Activated T-cell treated with anti-CD3 and anti-CD28 coated beads for 4 hours (primary cell): ENCODE measurements around the gene SUSD5.
"Not testable (repeated sequence)": the region's sequence is repeated elsewhere in the genome, so short reads cannot be mapped to it uniquely, and the experiment has no call there.

ENCODE experiments used
- DNase-seq: peaks from one replicate; pipeline ENCODE4 v3.0.0-alpha.2; 2020

The SUSD5 gene

GRCh38 chr3:33187368-33187634 lies 31.3 kb downstream of the SUSD5 start:
- DNase-seq = no peak

GRCh38 chr3:33186524-33187367 lies 31.9 kb downstream of the SUSD5 start:
- no peak for DNase-seq

- no peak for DNase-seq
These were observed 33.7 kb downstream of the SUSD5 start for GRCh38 chr3:33184863-33185262.

GRCh38 chr3:33181641-33182040 lies 37.0 kb downstream of the SUSD5 start:
- not testable (repeated sequence) for DNase-seq

GRCh38 chr3:33181229-33181628 lies 37.4 kb downstream of the SUSD5 start:
- DNase-seq = no peak

- no peak for DNase-seq
These were observed 39.5 kb downstream of the SUSD5 start for GRCh38 chr3:33179132-33179531.

GRCh38 chr3:33174711-33175414 lies 43.7 kb downstream of the SUSD5 start:
- no peak for DNase-seq

GRCh38 chr3:33174095-33174494 lies 44.5 kb downstream of the SUSD5 start:
- DNase-seq = no peak

GRCh38 chr3:33173672-33174071 lies 44.9 kb downstream of the SUSD5 start:
- DNase-seq = no peak

- DNase-seq = no peak
These were observed 45.5 kb downstream of the SUSD5 start for GRCh38 chr3:33173103-33173502.

- DNase-seq = no peak
These were observed 47.0 kb downstream of the SUSD5 start for GRCh38 chr3:33171580-33171979.

GRCh38 chr3:33170531-33170930 lies 48.1 kb downstream of the SUSD5 start:
- no peak for DNase-seq

- DNase-seq = no peak
These were observed 50.8 kb downstream of the SUSD5 start for GRCh38 chr3:33167716-33168336.

GRCh38 chr3:33167284-33167683 lies 51.3 kb downstream of the SUSD5 start:
- no peak for DNase-seq

GRCh38 chr3:33166095-33166494 lies 52.5 kb downstream of the SUSD5 start:
- no peak for DNase-seq

- no peak for DNase-seq
These were observed 53.2 kb downstream of the SUSD5 start for GRCh38 chr3:33165372-33165771.

GRCh38 chr3:33162621-33163020 lies 56.0 kb downstream of the SUSD5 start:
- not testable (repeated sequence) for DNase-seq

- no peak for DNase-seq
These were observed 58.6 kb downstream of the SUSD5 start for GRCh38 chr3:33159981-33160380.

GRCh38 chr3:33159234-33159633 lies 59.4 kb downstream of the SUSD5 start:
- no peak for DNase-seq

GRCh38 chr3:33155301-33155700 lies 63.3 kb downstream of the SUSD5 start:
- DNase-seq = no peak

GRCh38 chr3:33153782-33154181 lies 64.8 kb downstream of the SUSD5 start:
- DNase-seq = no peak

- DNase-seq = no peak
These were observed 65.9 kb downstream of the SUSD5 start for GRCh38 chr3:33152363-33153360.

- DNase-seq = no peak
These were observed 69.3 kb downstream of the SUSD5 start for GRCh38 chr3:33149342-33149741.
